Nephron (organoid): ENCODE measurements around the gene MRPS30.
"Not testable (repeated sequence)": the region's sequence is repeated elsewhere in the genome, so short reads cannot be mapped to it uniquely, and the experiment has no call there.

Experiments
- H3K27ac Mint-ChIP-seq, 3 experiments: 2 replicates each; pipeline ENCODE4 v1.8.0; 2020; ENCODE audit warnings: mixed read lengths in 3 of 3, mild to moderate bottlenecking in 2 of 3, moderate library complexity in 1 of 3
- H3K27me3 Mint-ChIP-seq: 2 replicates; pipeline ENCODE4 v1.8.0; 2021; ENCODE audit warnings: low read depth, mild to moderate bottlenecking, moderate library complexity, mixed read lengths
- H3K36me3 Mint-ChIP-seq: 2 replicates; pipeline ENCODE4 v1.8.0; 2020; ENCODE audit warnings: low read depth, mixed read lengths
- H3K4me1 Mint-ChIP-seq: 2 replicates; pipeline ENCODE4 v1.8.0; 2020; ENCODE audit warnings: mixed read lengths
- H3K4me3 Mint-ChIP-seq, 3 experiments: 2 replicates each; pipeline ENCODE4 v1.8.0; 2020; ENCODE audit warnings: mild to moderate bottlenecking in 3 of 3, mixed read lengths in 3 of 3, moderate library complexity in 2 of 3
- H3K9me3 Mint-ChIP-seq: 2 replicates; pipeline ENCODE4 v1.8.0; 2020; ENCODE audit warnings: mixed read lengths
- CTCF ChIP-seq, 3 experiments: fragments of 200-600 bp; sonication (generic); IDR thresholded peaks; one replicate each; pipeline ENCODE4 v1.5.0; 2021; ENCODE audit warnings: antibody characterized with exemption in 3 of 3; ENCODE audit not compliant: unreplicated experiment in 3 of 3

Gene MRPS30

GRCh38 chr5:44808435-44809214 is at the start of gene MRPS30:
MRPS30 (plus strand) TSS chr5:44808947; CDS start chr5:44808963, 16 bp downstream.
- peaks cover 14% of the 10 kb centered on the region for H3K36me3 Mint-ChIP-seq
- H3K9me3 Mint-ChIP-seq, result no peaks in the 10 kb centered on the region
- peak within 1 kb of the TSS; percentile 53 to 99 (median 98) for H3K27ac Mint-ChIP-seq
- TF ChIP-seq CTCF (IDR thresholded peaks at IDR 0.05; ENCODE audit: unreplicated experiment in 3 of 3), result peak; percentile 34 to 54 (median 37)
- H3K4me1 Mint-ChIP-seq, result peaks cover 31% of the 10 kb centered on the region
- H3K27me3 Mint-ChIP-seq, result no peaks in the 10 kb centered on the region
- H3K4me3 Mint-ChIP-seq, result peak within 1 kb of the TSS; percentile 90 to 100 (median 100)

- peaks cover 16% of the 10 kb centered on the region for H3K4me1 Mint-ChIP-seq
- H3K27me3 Mint-ChIP-seq, result no peaks in the 10 kb centered on the region
- H3K36me3 Mint-ChIP-seq, result no peaks in the 10 kb centered on the region
- no peak overlapping the region for H3K4me3 Mint-ChIP-seq
- H3K27ac Mint-ChIP-seq, result no peak overlapping the region
- TF ChIP-seq CTCF (IDR thresholded peaks at IDR 0.05; ENCODE audit: unreplicated experiment in 3 of 3), result no peak
- no peaks in the 10 kb centered on the region for H3K9me3 Mint-ChIP-seq
These were observed 39.4 kb upstream of the MRPS30 start for GRCh38 chr5:44769200-44769876.

- H3K4me3 Mint-ChIP-seq, result no peak overlapping the region
- no peak overlapping the region for H3K27ac Mint-ChIP-seq
- H3K4me1 Mint-ChIP-seq, result peaks cover 16% of the 10 kb centered on the region
- H3K9me3 Mint-ChIP-seq, result no peaks in the 10 kb centered on the region
- TF ChIP-seq CTCF (IDR thresholded peaks at IDR 0.05; ENCODE audit: unreplicated experiment in 3 of 3), result no peak
- no peaks in the 10 kb centered on the region for H3K36me3 Mint-ChIP-seq
- no peaks in the 10 kb centered on the region for H3K27me3 Mint-ChIP-seq
These were observed 38.9 kb upstream of the MRPS30 start for GRCh38 chr5:44769877-44770209.

- TF ChIP-seq CTCF (IDR thresholded peaks at IDR 0.05; ENCODE audit: unreplicated experiment in 3 of 3), result no peak
- no peaks in the 10 kb centered on the region for H3K9me3 Mint-ChIP-seq
- peaks cover 16% of the 10 kb centered on the region for H3K4me1 Mint-ChIP-seq
- H3K36me3 Mint-ChIP-seq, result no peaks in the 10 kb centered on the region
- H3K27me3 Mint-ChIP-seq, result no peaks in the 10 kb centered on the region
- H3K4me3 Mint-ChIP-seq, result no peak overlapping the region
- H3K27ac Mint-ChIP-seq, result no peak overlapping the region
These were observed 37.7 kb upstream of the MRPS30 start for GRCh38 chr5:44770780-44771717.

GRCh38 chr5:44772397-44772796 is 36.4 kb upstream of the MRPS30 start:
- not testable (repeated sequence) for H3K27ac Mint-ChIP-seq, H3K4me3 Mint-ChIP-seq, H3K36me3 Mint-ChIP-seq, H3K9me3 Mint-ChIP-seq, H3K27me3 Mint-ChIP-seq
- peaks cover 16% of the 10 kb centered on the region for H3K4me1 Mint-ChIP-seq

GRCh38 chr5:44774279-44774880 is 34.4 kb upstream of the MRPS30 start:
- no peak overlapping the region for H3K27ac Mint-ChIP-seq
- peak; percentile 62 to 77 (median 74) for TF ChIP-seq CTCF (IDR thresholded peaks at IDR 0.05; ENCODE audit: unreplicated experiment in 3 of 3)
- H3K4me3 Mint-ChIP-seq, result no peak overlapping the region
- H3K4me1 Mint-ChIP-seq, result peaks cover 16% of the 10 kb centered on the region
- no peaks in the 10 kb centered on the region for H3K27me3 Mint-ChIP-seq
- H3K9me3 Mint-ChIP-seq, result no peaks in the 10 kb centered on the region
- H3K36me3 Mint-ChIP-seq, result no peaks in the 10 kb centered on the region
